HG03097 (cell line): ENCODE results near the gene AMPD1.
A peak's percentile ranks its signal among the peaks of the same experiment; 100 is the strongest.

Source experiments
- ATAC-seq: cut with Tn5 transposase; IDR thresholded peaks from one replicate; pipeline ENCODE4 v1.9.1; 2021; ENCODE audit not compliant: unreplicated experiment, low FRiP score

AMPD1 gene

GRCh38 chr1:114701931-114702330, 6.6 kb upstream of the AMPD1 start:
- ATAC-seq = no peak

DNA sequence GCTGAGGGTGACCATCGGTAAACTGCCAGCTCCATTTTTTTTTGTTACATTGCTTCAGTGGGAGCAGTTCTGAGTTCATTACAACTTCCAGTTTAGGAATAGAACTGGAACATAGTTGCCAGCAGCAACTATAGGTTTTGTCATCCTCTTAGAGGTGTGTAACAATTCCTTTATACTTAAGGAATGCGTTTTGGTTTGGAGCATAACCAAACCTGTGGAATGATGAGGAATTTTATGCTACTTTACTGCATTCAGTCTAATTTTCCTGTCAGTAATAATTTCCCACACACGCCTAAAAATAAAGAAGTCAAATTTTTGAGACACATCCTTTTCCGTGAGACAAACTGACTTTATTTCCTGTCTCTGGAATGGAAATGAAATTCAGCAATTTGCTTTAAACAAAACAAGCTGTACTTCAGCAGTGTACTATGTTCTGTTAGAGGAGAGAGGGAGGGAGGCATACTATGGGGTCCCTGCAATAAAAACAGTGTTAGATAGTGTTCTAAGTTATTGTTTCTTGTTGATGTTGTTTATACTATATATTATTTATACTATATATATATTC, 4.8 kb upstream of the AMPD1 start:
- no peak for ATAC-seq

GRCh38 chr1:114696810-114697209, 1.5 kb upstream of the AMPD1 start:
- no peak for ATAC-seq

- no peak for ATAC-seq
These were observed 621 bp downstream of the AMPD1 start for GRCh38 chr1:114694540-114695310.

GRCh38 chr1:114692947-114693346, 2.4 kb downstream of the AMPD1 start:
- no peak for ATAC-seq

- ATAC-seq = no peak
These were observed 4.3 kb downstream of the AMPD1 start for GRCh38 chr1:114691061-114691460.

DNA sequence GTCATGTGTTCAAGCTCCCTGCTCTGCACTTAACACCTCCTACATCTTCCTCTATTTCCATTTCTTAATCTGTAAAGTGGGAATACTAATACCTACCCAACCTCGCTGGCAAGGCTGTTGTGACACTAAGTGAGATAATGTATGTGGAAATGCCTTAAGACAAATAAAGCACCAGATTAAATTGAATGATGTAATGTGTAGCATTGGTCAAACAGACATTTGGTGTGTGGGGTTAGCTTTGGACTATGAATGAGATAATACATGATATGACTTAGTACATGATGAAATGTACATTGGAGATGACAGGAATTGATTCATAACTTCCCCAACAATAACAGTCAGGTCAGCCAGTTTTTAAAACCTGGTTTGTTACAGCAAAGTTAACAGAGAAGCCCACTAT, 5.2 kb downstream of the AMPD1 start:
- no peak for ATAC-seq

- no peak for ATAC-seq
These were observed 6.8 kb downstream of the AMPD1 start for GRCh38 chr1:114688526-114688925.

- ATAC-seq = no peak
These were observed 9.5 kb downstream of the AMPD1 start for GRCh38 chr1:114685851-114686250.

DNA sequence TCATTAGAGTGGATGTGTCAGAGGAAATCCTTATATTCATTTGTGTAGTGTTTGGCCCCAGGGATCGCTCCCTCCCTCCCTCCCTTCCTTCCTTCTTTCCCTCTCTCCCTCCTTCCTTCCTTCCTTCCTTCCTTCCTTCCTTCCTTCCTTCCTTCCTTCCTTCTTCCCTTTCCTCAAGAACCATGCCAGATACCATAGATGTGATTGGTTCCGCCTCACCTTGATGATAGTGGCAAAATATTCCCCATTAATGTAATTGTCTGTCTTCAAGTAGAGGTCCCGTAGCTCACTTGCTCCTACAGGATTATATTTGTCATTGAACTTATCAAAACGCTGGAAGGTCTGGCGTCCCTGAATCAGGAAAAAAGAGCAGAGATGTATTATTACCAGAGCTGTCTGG, 17.7 kb downstream of the AMPD1 start:
- no peak for ATAC-seq

DNA sequence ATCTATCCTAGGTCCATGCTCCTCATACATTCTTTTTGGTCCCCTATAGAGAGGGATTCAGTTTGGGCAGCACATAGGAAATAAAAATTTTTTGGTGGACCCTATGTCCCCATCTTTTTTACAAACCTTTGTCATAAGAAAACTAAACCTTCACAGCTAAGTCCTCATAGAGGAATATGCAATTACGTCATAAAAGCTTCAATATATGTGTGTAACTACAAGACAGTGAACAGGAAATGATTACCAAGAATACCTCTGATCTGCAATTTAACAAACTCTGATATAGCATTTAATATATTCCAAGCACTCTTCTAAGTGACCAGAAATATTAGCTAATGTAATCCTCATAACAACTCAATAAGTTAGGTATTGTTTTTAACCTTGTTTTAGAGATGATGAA, 19.2 kb downstream of the AMPD1 start:
- ATAC-seq = no peak

DNA sequence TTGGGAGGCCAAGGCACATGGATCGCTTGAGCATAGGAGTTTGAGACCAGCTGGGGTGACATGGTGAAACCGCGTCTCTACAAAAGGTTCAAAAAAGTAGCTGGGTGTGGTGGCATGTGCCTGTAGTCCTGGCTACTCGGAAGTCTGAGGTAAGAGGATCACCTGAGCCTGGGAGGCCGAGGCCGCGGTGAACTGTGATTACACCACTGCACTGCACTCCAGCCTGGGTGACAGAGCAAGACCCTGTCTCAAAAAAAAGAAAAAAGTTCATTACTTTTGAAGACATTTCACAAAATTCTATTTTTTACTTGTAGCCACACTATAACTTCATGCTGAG, 23.4 kb downstream of the AMPD1 start:
- ATAC-seq = no peak

- ATAC-seq = no peak
These were observed 24.1 kb downstream of the AMPD1 start for GRCh38 chr1:114671011-114671938.

DNA sequence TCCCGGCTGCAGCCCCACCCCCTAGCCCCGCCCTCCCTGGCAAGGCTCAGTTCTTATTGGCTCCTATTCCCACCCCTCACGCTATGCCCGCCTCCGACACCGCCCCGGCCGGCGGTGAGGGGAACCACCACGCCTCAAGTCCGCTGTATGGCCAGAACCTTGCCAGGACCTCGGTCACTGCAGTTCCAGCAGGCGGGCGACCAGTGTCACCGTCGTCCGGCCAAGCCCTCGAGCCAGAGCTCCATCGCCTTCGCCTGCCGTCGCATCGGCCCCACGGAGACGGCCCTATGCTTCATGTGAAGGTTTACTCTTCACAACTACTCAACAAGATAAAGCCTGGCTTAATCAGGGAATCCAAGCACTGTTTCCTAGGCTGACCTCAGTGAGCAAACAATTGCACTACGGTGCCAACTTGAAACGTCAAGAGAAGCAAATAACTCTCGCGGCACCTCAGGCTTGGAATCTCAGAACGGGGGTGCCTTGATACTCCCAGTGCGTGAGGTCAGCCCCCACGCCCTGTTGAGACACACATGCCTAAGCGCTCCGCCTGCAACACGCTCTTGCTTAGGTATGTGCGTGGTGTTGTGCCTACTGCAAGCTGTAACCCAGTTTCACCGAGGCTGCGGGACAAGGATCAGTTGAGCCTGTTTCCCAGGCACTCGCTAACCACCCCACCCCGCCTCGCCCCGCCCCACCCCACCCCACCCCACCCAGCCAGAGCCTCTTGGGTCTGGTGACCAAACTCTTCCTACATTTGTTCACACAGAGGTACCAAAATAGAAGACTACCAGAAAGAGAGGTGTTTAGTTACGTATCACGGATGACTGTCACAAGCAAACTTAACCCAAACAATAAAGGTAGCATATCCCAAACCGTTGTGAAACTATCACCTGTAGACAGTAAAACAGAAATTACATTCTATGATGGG, 25.0 kb downstream of the AMPD1 start:
- ATAC-seq = peak; percentile 99

- ATAC-seq = peak; percentile 43
These were observed 25.7 kb downstream of the AMPD1 start, which contains the start of gene DENND2C for GRCh38 chr1:114669562-114670082. DENND2C (minus strand) TSS chr1:114670049; CDS start chr1:114625984, 44,065 bp downstream.

DNA sequence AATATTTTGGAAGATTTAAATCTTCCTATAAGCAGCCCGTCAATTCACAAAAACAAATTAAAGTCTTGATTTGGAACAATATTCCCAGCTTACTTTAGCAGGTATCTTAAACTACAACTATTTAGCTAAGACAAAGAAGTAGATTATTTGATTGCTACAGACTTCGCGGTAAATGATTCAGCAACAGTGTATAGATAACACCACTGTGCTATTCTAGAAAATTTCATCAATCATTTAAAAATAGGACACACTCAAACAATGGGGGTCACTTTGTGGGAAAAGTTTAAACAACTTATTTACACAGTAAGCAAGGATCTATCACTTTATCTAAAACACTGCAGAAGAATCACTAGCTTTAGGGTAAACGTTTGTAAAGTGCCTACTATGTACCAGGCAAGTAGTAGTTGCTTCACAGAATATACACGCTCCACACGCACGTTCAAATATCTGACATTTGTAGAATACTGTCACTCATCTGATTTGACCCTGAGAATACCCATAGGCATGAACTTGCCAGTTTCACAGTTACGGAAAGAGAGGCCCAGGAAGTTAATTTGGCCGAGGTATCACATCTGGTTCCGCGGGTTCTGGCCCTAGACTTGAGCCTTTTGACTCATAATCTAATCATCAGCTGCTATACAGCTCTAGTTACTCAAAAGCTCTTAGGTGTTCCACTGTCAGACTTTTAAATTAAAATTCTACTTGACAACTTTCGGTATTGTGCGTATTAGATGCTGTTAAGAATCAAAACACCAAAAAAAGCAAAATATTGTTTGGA, 26.4 kb downstream of the AMPD1 start:
- no peak for ATAC-seq

GRCh38 chr1:114668373-114668772, 27.0 kb downstream of the AMPD1 start:
- no peak for ATAC-seq

DNA sequence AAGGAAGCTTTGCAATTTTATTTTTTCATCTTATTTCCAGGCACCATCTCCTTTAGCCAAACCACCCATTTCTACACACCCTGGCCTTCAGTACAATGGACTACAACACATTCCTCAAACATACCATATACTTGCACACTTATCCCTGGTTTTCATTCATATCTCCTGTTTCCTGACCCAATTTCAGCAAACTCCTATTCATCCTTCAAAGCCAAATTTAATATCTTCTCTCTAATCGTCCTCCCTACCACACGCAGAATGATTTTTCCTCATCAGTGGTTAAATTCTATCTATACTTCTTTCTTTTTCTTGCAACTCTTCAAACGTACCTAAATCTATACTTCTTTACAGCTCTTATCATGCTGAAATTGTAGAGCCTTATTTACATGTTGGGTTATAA, 28.4 kb downstream of the AMPD1 start:
- no peak for ATAC-seq

- ATAC-seq = no peak
These were observed 35.1 kb downstream of the AMPD1 start for GRCh38 chr1:114660238-114660637.
